Mesothelial cell of epicardium (in vitro differentiated cells): ENCODE measurements around the gene SHCBP1. TPM values are rescaled to one million over a fixed set of nuclear protein-coding genes. Genes with fewer than 3 reads are reported as not detected.

Experiments used
- DNase-seq, 2 experiments: peaks; one replicate each; pipeline ENCODE4 v3.0.0; 2021; ENCODE audit warnings: low spot score in 2 of 2; ENCODE audit not compliant: unreplicated experiment in 2 of 2
- H3K27ac Mint-ChIP-seq: 2 replicates; pipeline ENCODE4 v1.8.0; 2021; ENCODE audit warnings: mixed read lengths
- H3K27me3 Mint-ChIP-seq: 2 replicates; pipeline ENCODE4 v1.8.0; 2021; ENCODE audit warnings: low read depth, mixed read lengths
- H3K36me3 Mint-ChIP-seq: 2 replicates; pipeline ENCODE4 v1.8.0; 2021; ENCODE audit warnings: mixed read lengths
- H3K4me1 Mint-ChIP-seq: 2 replicates; pipeline ENCODE4 v1.8.0; 2021; ENCODE audit warnings: mixed read lengths
- H3K4me3 Mint-ChIP-seq: 2 replicates; pipeline ENCODE4 v1.8.0; 2021; ENCODE audit warnings: mild to moderate bottlenecking, moderate library complexity, mixed read lengths
- H3K9me3 Mint-ChIP-seq: 2 replicates; pipeline ENCODE4 v1.8.0; 2021; ENCODE audit warnings: mixed read lengths
- total RNA-seq: library from RNA; stranded (reverse); gene quantifications from 3 replicates; pipeline ENCODE4 v1.2.1, GENCODE V29; 2021
- TF ChIP-seq, protein P1 (sequence below): fragments of 200-600 bp; sonication (generic); IDR thresholded peaks from one replicate; pipeline ENCODE4 v1.5.0; 2021; ENCODE audit warnings: antibody characterized with exemption; ENCODE audit not compliant: unreplicated experiment

SHCBP1 gene
- total RNA-seq, 1 donor from 2014 or later: 5.1 TPM

DNA sequence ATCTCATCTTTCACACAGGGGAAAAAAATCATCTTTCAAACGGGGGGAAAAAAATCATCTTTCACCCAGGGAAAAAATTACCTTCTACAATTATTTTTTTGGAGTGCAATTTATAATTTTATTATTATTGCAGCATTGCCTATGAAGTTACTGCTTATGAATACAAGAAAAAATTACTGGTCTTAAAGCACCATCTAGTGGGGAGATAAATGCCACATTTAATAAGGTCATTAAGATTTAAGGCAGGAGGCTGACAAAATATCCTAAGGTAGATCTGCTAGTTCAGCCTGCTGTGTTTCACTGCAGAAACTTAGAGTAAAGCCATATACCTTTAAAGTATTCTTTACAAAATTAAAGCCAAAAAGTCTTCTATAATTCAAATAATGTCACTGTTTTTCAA is 13.7 kb downstream of the SHCBP1 start:
- Mint-ChIP-seq H3K4me1 (no peaks in the 10 kb centered on the region), H3K27ac (no peak overlapping the region), H3K4me3 (no peak overlapping the region), H3K36me3 (peaks cover 8% of the 10 kb centered on the region), H3K9me3 (no peaks in the 10 kb centered on the region), H3K27me3 (no peaks in the 10 kb centered on the region)
- TF ChIP-seq, protein P1, sequence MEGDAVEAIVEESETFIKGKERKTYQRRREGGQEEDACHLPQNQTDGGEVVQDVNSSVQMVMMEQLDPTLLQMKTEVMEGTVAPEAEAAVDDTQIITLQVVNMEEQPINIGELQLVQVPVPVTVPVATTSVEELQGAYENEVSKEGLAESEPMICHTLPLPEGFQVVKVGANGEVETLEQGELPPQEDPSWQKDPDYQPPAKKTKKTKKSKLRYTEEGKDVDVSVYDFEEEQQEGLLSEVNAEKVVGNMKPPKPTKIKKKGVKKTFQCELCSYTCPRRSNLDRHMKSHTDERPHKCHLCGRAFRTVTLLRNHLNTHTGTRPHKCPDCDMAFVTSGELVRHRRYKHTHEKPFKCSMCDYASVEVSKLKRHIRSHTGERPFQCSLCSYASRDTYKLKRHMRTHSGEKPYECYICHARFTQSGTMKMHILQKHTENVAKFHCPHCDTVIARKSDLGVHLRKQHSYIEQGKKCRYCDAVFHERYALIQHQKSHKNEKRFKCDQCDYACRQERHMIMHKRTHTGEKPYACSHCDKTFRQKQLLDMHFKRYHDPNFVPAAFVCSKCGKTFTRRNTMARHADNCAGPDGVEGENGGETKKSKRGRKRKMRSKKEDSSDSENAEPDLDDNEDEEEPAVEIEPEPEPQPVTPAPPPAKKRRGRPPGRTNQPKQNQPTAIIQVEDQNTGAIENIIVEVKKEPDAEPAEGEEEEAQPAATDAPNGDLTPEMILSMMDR: no peak
- DNase-seq: no peak

DNA sequence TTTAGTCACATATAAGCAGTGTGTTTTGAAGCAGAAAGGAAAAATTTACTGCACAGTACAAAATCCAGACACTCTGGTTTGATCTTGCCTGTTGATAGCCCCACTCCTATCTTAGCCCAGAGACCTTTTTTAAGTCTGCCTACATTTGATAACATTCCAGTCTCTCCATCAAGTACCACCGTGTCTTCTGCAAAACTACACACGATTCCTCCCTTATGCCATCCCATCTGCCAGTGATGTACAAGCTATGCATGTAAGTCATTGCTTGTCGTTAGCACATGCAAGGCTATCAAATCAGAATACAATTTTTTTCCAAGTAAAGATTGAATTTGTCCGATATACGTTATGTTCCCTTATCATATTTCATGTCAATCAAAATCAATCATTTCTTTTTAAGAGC is 14.9 kb downstream of the SHCBP1 start:
- H3K4me1 Mint-ChIP-seq: no peaks in the 10 kb centered on the region
- no peaks in the 10 kb centered on the region for H3K27me3 Mint-ChIP-seq
- TF ChIP-seq, protein P1: no peak
- no peak overlapping the region for H3K27ac Mint-ChIP-seq
- no peak overlapping the region for H3K4me3 Mint-ChIP-seq
- H3K9me3 Mint-ChIP-seq: no peaks in the 10 kb centered on the region
- peaks cover 11% of the 10 kb centered on the region for H3K36me3 Mint-ChIP-seq
- DNase-seq: no peak

DNA sequence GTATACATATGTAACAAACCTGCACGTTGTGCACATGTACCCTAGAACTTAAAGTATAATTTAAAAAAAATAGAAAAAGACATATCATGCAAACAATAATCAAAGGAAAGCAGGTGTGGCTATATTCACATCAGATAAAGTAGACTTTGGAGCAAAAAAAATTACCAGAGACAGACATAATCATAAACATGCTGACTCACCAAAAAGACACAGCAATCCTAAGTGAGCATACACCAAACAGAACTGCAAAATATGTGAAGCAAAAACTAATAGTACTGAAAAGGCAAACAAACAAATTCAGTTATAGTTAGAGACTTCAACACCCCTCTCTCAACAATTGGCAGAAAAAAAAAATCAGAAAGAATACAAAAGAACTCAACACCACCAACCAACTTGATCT is 29.9 kb downstream of the SHCBP1 start:
- H3K9me3 Mint-ChIP-seq: peaks cover 27% of the 10 kb centered on the region
- DNase-seq: no peak
- H3K4me1 Mint-ChIP-seq: no peaks in the 10 kb centered on the region
- H3K4me3 Mint-ChIP-seq: no peak overlapping the region
- no peak overlapping the region for H3K27ac Mint-ChIP-seq
- peaks cover 49% of the 10 kb centered on the region for H3K36me3 Mint-ChIP-seq
- no peaks in the 10 kb centered on the region for H3K27me3 Mint-ChIP-seq
- TF ChIP-seq, protein P1: no peak

DNA sequence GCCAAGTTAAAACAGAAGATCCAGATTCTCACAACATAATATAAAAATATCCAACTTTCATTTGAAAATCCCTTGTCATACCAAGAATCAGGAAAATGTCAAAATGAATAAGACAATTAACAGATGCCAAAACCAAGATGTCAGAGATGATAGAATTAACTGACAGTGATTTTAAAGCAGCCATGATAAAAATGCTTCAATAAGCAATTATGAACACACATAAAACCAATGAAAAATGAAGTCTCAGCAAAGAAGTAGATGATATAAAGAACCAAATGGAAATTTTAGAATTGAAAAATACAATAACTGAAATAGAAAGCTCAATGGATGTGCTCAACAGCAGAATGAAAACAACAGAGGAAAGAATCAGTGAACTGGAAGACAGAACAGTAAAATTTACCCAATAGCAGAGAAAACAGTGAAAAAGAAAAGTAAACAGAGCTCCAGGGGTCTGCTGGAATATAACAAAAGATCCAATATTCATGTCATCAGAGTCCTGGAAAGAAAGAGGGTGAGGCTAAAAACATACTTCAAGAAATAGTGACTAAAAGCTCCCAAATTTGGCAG is 35.1 kb downstream of the SHCBP1 start:
- TF ChIP-seq, protein P1: no peak
- Mint-ChIP-seq H3K27me3 (no peaks in the 10 kb centered on the region), H3K4me3 (no peak overlapping the region), H3K4me1 (no peaks in the 10 kb centered on the region), H3K36me3 (peaks cover 63% of the 10 kb centered on the region), H3K27ac (no peak overlapping the region), H3K9me3 (peaks cover 33% of the 10 kb centered on the region)
- DNase-seq: no peak

DNA sequence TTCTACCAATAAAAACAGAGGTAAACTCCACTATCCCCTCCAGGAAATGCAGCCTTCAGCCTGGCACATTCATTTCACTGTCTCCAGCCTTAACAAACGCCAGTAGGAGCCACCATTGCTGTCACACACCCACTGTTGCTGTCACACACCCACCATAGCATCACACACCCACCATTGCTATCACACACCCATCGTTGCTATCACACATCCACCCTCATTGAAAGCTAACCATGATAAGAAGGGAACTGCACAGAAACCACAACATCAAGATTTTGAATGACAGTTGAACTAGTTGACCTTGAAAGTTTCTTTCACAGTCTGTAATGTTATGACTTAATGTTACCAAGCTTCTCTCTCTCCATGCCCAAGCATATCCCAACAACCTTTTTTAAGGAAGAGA is 38.1 kb downstream of the SHCBP1 start:
- peaks cover 39% of the 10 kb centered on the region for H3K36me3 Mint-ChIP-seq
- no peak overlapping the region for H3K4me3 Mint-ChIP-seq

More for the DNA sequence above, 38.1 kb downstream of the SHCBP1 start:
- DNase-seq: no peak
- TF ChIP-seq, protein P1: no peak
- peaks cover 25% of the 10 kb centered on the region for H3K9me3 Mint-ChIP-seq
- H3K27ac Mint-ChIP-seq: no peak overlapping the region
- H3K4me1 Mint-ChIP-seq: no peaks in the 10 kb centered on the region
- H3K27me3 Mint-ChIP-seq: no peaks in the 10 kb centered on the region
